GM23338 (cell line): ENCODE results near the gene NEK2.

ENCODE experiments used
- CTCF ChIP-seq, 2 experiments: fragments of 200-600 bp in 1 of 2; sonication (generic) in 1 of 2; conservative IDR thresholded peaks; 2 replicates each; pipeline versions ENCODE4 v1.5.1 to v1.6.1; 2016 to 2017; ENCODE audit warnings: antibody characterized with exemption in 2 of 2, low read depth in 2 of 2, mild to moderate bottlenecking in 2 of 2, moderate library complexity in 1 of 2
- ETS1 ChIP-seq: IDR thresholded peaks from 2 replicates; pipeline ENCODE4 v1.6.1; 2016; ENCODE audit warnings: antibody characterized with exemption
- EZH2 ChIP-seq: fragments of 200-600 bp; sonication (generic); IDR thresholded peaks from one replicate; pipeline ENCODE4 v1.8.0; 2017; ENCODE audit warnings: antibody characterized with exemption, mild to moderate bottlenecking, low read depth; ENCODE audit not compliant: unreplicated experiment

- TF ChIP-seq ETS1 (no peak), CTCF (conservative IDR thresholded peaks at IDR 0.05; ENCODE audit: low read depth in 2 of 2) (no peak), EZH2 (no peak)
These were observed 41.0 kb downstream of the NEK2 start for GRCh38 chr1:211634461-211634860.
